ENCODE results near the gene TFAP2E. TPM values are rescaled to one million over a fixed set of nuclear protein-coding genes. Genes with fewer than 3 reads are reported as not detected.

TFAP2E gene
- total RNA-seq, 1 donor from 2014 or later: under 0.01 TPM

DNA sequence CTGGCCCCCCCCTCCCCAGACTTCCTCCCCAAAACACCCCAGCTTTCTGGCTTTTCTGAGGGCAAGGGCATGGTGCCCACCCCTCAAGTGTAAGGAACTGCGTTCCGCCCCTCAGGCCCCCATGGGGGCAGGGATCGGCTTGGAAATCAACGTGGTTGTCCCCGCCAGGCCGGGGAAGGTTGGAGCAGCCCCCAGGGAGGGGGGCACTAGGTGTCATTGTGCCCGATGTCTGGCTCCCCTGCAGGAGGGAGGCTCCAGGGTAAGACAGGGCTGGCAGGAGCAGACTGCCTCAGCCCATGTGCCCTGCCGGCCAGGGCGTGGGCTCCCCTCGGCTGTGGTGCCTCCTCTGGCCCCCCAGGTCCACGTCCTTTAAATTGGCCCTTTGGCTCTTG lies 7.4 kb upstream of the TFAP2E start:
- Histone ChIP-seq H3K27me3 (ENCODE audit: control insufficient read depth, insufficient read depth, low read length) (no peaks in the 10 kb centered on the region), H3K4me3 (ENCODE audit: low read depth, low read length) (no peak overlapping the region), H3K36me3 (ENCODE audit: control insufficient read depth, insufficient read depth, low read length) (peaks cover 16% of the 10 kb centered on the region)
- FAIRE-seq: no peak
- TF ChIP-seq, protein P1, sequence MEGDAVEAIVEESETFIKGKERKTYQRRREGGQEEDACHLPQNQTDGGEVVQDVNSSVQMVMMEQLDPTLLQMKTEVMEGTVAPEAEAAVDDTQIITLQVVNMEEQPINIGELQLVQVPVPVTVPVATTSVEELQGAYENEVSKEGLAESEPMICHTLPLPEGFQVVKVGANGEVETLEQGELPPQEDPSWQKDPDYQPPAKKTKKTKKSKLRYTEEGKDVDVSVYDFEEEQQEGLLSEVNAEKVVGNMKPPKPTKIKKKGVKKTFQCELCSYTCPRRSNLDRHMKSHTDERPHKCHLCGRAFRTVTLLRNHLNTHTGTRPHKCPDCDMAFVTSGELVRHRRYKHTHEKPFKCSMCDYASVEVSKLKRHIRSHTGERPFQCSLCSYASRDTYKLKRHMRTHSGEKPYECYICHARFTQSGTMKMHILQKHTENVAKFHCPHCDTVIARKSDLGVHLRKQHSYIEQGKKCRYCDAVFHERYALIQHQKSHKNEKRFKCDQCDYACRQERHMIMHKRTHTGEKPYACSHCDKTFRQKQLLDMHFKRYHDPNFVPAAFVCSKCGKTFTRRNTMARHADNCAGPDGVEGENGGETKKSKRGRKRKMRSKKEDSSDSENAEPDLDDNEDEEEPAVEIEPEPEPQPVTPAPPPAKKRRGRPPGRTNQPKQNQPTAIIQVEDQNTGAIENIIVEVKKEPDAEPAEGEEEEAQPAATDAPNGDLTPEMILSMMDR (IDR thresholded peaks at IDR 0.05; ENCODE audit: insufficient read depth, low read length, severe bottlenecking): no peak
- DNase-seq (ENCODE audit: low read depth): no peak

DNA sequence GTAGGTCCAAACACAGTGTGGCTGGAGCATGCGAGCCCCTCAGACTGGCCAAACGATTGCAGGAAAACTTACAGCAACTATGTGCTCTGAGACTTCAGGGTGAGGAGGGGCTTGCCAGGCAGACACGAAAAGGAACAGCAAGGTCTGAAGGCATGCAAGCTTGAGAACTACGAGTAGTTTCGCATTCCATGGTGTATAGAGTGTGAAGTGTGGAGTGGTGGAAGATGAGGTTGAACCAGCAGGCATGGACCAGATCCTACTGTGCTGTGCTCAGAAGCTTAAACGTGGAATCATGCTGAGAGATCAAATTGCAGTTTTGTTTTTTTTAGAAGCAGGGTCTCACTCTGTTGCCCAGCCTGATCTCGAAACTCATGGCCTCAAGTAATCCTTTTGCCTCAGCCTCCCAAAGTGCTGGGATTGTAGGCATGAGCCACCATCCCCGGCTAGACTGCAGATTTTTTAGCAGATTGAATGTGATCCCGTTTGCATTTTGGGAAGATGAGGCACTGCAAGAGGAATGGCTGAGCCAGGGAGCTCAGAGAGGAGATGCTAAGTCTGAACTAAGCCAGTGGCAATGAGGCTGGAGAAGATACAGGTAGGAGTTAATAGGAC lies 5.1 kb upstream of the TFAP2E start:
- H3K27me3 ChIP-seq (ENCODE audit: control insufficient read depth, insufficient read depth, low read length): no peaks in the 10 kb centered on the region
- FAIRE-seq (no peak), DNase-seq (ENCODE audit: low read depth) (no peak)
- TF ChIP-seq, protein P1 (IDR thresholded peaks at IDR 0.05; ENCODE audit: insufficient read depth, low read length, severe bottlenecking): no peak
- no peak overlapping the region for H3K4me3 ChIP-seq (ENCODE audit: low read depth, low read length)
- H3K36me3 ChIP-seq (ENCODE audit: control insufficient read depth, insufficient read depth, low read length): peaks cover 13% of the 10 kb centered on the region

DNA sequence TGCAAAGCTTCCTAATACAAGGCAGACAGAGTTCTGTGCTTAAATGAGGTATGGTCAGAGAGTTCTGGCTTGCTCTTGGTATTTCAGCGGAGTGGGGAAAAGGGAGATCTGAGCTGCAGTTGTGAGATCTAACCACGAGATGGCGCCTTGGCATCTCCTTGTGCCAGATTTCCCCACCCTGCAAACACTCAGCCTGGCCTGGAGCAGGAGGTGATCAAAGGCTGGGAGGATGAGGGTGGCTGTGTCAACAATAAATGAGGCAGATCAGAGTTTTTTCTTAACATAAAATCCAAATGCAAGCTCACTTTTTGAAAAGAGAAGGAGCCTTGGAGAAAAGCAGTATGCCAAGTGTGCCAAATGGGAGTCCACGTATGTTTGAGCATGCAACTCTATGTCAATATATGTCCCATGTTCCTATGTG lies 4.1 kb upstream of the TFAP2E start:
- peak; percentile 55 for DNase-seq (ENCODE audit: low read depth)
- TF ChIP-seq, protein P1 (IDR thresholded peaks at IDR 0.05; ENCODE audit: insufficient read depth, low read length, severe bottlenecking): peak; percentile 92
- no peaks in the 10 kb centered on the region for H3K27me3 ChIP-seq (ENCODE audit: control insufficient read depth, insufficient read depth, low read length)
- no peak for FAIRE-seq
- H3K36me3 ChIP-seq (ENCODE audit: control insufficient read depth, insufficient read depth, low read length): peaks cover 8% of the 10 kb centered on the region
- H3K4me3 ChIP-seq (ENCODE audit: low read depth, low read length): no peak overlapping the region

DNA sequence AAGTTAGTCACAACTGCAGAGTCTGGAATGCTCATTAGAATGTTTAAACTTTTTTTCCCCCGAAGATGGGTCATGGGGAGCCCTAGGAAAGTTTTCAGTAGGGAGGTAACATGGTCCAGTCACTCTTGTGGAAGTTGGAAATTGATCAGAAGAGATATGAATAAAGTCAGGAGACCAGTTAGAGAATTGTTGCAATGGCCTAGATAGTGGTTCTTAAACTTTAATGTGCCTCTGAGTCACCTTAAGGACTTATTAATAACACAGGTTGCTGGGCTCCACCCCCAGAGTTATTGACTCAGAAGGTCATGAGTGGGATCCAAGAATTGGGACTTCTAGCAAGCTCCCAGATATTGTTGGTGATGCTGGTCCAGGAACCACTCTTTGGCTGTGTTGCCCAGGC lies 3.2 kb upstream of the TFAP2E start:
- peak; percentile 66 for DNase-seq (ENCODE audit: low read depth)
- Histone ChIP-seq H3K27me3 (ENCODE audit: control insufficient read depth, insufficient read depth, low read length) (no peaks in the 10 kb centered on the region), H3K36me3 (ENCODE audit: control insufficient read depth, insufficient read depth, low read length) (peaks cover 7% of the 10 kb centered on the region), H3K4me3 (ENCODE audit: low read depth, low read length) (no peak overlapping the region)
- TF ChIP-seq, protein P1 (IDR thresholded peaks at IDR 0.05; ENCODE audit: insufficient read depth, low read length, severe bottlenecking): no peak
- no peak for FAIRE-seq

DNA sequence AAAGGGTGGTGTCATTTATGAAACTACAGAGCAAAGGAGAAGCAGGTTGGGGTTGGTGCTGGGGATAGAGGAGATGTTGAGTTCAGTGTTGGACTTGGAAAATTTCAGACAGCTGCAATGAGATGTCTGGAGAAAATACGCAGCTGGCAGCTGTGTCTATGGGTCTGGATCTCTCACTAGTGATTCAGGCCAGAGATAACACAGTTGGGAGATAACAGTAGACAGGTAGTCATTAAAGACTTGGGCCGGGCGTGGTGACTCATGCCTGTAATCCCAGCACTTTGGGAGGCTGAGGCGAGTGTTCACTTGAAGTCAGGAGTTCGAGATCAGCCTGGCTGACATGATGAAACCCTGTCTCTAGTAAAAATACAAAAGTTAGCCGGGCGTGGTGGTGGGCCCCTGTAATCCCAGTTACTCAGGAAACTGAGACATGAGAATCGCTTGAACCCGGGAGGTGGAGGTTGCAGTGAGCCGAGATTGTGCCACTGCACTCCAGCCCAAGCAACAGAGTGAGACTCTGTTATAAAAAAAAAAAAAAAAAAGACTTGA lies 2.5 kb upstream of the TFAP2E start:
- DNase-seq (ENCODE audit: low read depth): no peak
- Histone ChIP-seq H3K4me3 (ENCODE audit: low read depth, low read length) (no peak overlapping the region), H3K27me3 (ENCODE audit: control insufficient read depth, insufficient read depth, low read length) (no peaks in the 10 kb centered on the region), H3K36me3 (ENCODE audit: control insufficient read depth, insufficient read depth, low read length) (peaks cover 3% of the 10 kb centered on the region)
- no peak for FAIRE-seq
- TF ChIP-seq, protein P1 (IDR thresholded peaks at IDR 0.05; ENCODE audit: insufficient read depth, low read length, severe bottlenecking): no peak

DNA sequence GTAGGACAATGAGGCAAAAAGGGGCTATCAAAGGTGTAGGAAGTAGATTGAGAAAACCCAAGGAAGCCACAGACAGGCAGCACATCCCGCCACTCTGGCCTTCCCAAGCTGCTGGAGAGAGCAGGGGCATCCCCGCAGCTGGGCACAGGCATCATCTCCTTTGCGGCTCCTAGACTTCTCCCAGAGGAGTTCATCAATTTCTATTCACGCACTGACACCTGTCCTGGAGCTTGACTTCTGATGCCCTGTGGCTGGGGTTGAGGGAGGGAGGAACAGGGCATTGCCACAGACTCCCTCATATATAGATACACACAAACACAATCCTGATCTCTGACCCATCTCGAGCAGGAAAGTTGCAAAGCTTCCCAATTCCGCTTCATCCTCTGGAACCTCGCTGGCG lies 1.9 kb upstream of the TFAP2E start:
- no peak for FAIRE-seq
- DNase-seq (ENCODE audit: low read depth): no peak
- TF ChIP-seq, protein P1 (IDR thresholded peaks at IDR 0.05; ENCODE audit: insufficient read depth, low read length, severe bottlenecking): no peak
- H3K36me3 ChIP-seq (ENCODE audit: control insufficient read depth, insufficient read depth, low read length): no peaks in the 10 kb centered on the region
- no peak overlapping the region for H3K4me3 ChIP-seq (ENCODE audit: low read depth, low read length)
- no peaks in the 10 kb centered on the region for H3K27me3 ChIP-seq (ENCODE audit: control insufficient read depth, insufficient read depth, low read length)

Measured in bronchial epithelial cell (primary cell).